HEK293 (cell line): ENCODE data around the gene SULF2.

ENCODE experiments used
- SALL2 ChIP-seq: fragments of 450-650 bp; formaldehyde crosslinking; IDR thresholded peaks from 2 replicates; pipeline ENCODE4 v1.5.0; 2017; ENCODE audit warnings: missing biosample characterization, mild to moderate bottlenecking, missing genetic modification characterization, borderline replicate concordance
- ZNF274 ChIP-seq, 2 experiments: fragments of 200-500 bp in 1 of 2; fragments of 450-650 bp in 1 of 2; sonication (Bioruptor generic) in 1 of 2; formaldehyde crosslinking in 1 of 2; IDR thresholded peaks; 2 replicates each; pipeline versions ENCODE4 v1.5.1 to v1.6.1; 2014 to 2016; ENCODE audit warnings: borderline replicate concordance in 1 of 2, inconsistent platforms in 1 of 2, low read length in 1 of 2, missing biosample characterization in 1 of 2, missing genetic modification characterization in 1 of 2

GRCh38 chr20:47810116-47810677, 24.9 kb upstream of the SULF2 start:
- TF ChIP-seq SALL2 (tag by site-specific recombination) (no peak), ZNF274 (IDR thresholded peaks at IDR 0.05; ENCODE audit: low read length) (no peak), ZNF274 (tag by site-specific recombination; IDR thresholded peaks at IDR 0.05; ENCODE audit: borderline replicate concordance) (no peak)
